NCI-H2171 (cell line): ENCODE results near the gene SCAMP5.

ENCODE experiments used
- DNase-seq: peaks from one replicate; lab custom pipeline; 2025; lab: John Stamatoyannopoulos, UW

The SCAMP5 gene

GRCh38 chr15:75070674-75071073 is 75.3 kb downstream of the SCAMP5 start:
- no peak for DNase-seq
